NCI-H1436 (cell line): ENCODE results near the gene UBD.

Source experiments
- DNase-seq: peaks from one replicate; lab custom pipeline; 2025; lab: John Stamatoyannopoulos, UW

UBD gene

DNA sequence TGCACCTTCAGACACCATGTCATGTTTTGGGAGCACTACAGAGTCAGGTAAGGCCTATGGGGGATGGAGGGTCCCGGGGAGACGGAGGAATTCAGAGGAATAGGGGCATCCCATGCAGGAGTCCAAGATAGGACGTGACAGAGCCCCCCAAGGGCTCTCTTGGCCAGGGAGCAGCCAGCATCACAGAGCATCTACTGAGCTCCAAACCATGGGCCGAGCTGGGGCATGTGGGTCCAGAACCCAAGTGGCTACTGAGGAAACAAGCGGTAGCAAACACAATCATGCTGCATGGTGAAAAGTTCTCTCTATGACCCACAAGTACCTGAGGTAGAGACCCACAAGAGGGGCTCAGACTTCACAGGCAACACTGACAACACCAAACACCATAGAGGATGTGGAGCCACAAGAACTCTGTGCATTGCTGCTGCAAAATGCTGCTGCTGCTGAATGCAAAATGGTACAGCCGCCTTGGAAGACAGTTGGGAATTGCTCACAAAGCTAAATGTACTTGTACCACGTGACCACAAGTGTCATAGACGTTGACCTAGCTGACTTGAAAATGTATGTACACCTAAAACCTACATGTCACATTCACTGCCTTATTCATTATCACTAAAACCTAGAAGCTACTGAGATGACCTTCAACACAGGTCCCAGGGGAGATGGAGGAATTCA is 38.4 kb downstream of the UBD start:
- no peak for DNase-seq

DNA sequence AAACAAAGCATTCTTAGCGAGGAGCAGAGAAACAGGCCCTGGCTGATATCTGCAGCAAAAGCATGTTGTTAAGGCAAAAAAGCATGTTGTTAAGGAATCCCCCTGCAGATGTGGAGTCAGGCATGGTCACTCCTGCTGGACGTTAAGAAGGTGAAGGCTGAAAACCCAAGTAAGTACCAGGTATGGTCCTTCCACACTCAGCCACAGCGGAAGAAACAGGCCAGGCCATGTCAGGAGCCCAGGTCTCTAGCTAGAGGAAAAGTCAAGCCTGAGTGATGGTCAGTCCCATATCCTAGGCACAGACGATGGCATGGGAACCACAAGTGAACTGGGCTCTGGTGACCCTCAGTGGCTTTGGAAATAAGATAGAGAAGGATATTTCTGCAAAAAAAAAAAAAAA is 39.3 kb downstream of the UBD start:
- DNase-seq = no peak

DNA sequence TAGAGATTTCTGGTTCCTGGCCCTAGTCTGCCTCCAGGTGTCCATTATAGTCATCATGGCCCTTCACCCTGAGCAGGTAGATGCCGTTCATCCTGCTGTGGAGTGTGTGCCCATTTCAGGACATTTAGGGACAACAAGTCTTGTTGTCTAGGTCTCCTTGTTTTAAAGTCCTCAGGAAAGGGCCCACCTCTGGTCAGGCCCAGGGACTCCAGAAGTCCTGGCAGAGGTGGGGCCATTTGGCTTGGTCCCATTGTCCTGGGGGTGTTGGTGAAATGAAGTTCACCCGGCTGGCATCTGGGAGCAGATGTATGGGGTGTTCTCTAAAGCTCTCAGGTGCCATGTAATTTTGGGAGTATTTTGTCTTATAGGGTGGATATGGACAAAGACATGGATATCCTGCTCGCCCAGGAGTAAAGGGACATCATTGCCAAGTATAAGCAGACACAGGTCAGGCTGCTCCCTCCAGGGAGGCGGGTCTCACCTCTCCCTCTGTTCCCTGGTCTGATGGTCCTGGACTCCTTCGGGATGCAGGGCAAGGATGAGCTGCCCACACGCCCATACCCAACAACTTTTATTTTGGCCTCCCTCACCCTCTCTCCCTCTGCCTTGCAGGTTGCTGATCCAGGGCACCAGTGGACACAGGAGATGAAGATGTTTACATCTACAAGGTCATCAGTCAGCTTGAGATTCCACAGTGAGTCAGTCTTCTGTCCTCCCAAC is 40.1 kb downstream of the UBD start:
- no peak for DNase-seq

DNA sequence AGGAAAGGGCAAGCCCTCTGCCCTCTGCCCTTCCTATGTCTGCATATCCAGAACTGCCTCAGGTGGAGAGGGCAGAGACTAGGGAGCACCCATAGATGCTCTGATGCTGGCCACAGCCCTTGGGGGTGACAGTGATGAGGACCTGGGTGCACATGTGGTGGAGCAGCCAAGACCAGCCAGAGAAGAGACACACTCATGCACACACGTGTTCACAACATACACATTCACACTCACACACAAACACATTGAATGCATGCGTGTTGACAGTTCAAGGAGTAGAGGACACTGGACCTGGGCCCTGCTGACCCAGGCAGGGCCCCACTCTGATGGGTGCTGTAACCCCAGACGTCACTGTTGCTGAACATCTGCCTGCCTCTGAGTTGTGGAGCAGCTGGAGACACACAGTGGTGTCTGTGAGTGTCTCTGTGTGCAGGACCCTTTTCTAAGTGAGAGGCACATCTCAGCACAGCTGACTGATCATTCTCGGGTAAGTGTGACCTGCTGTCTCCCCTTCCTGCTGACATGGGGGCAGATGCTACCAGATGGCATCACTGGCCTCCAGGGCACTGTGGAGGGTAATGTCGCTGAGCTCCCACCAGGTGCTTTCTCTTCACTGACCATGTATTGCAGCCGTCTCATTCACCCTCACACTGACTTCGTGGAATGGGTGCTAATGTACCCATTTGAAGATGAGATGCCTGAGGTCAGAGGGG is 41.6 kb downstream of the UBD start:
- no peak for DNase-seq

DNA sequence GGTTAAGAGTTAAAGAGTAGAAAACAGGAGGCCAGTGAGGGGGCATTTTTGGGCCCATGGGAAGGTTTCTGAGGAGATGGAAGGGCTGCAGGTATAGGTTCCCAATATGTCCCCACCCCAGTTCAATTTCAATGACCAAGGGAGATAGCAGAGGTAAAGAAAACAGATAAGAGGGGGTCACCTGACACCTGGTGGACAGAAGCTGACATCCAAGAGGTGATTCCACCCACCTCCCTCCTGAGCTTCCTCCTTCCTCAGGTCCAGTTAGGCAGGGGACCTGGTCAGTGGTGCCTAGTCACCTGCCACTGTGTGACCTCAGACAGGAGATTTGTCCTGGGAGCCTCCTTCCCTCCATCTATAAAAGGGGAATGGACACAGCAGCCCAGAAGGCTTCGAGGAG is 42.3 kb downstream of the UBD start:
- DNase-seq = no peak

DNA sequence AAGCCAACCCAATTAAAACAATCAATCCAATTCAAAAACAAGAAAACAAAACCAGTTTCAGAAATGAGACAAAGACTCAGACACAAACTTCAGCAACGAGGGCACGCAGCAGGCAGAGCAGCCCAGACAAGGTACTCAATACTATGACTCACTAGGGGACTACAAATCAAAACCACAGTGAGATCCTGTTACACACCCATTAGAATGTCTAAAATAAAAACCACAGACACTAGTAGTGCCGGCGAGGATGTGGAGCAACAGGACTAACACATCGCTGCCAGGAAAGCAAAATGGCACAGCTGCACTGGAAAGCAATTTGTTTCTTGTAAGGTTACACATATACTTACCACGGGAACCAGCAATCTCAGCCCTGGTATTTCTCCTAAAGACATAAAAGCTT is 43.4 kb downstream of the UBD start:
- no peak for DNase-seq

- no peak for DNase-seq
Observed at GRCh38 chr6:29510746-29511300, 48.7 kb downstream of the UBD start.

DNA sequence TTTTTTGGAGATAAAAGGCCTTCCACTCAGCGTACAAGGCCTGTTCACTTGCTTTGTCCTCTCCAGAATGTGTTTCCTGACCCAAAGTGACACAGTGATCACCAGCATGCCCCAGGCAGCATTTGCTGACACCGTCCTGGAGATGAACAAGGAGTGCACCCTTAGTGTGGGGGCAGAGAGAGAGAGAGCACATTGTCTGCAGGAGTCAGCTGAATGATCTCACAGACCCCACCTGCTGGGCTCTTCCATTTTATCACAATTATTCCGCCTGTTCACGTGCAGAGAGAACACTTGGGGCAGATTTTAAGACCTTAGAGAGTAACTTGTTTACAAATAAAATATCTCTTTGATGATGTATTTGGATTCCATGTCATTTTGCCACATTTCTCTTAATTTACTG is 49.3 kb downstream of the UBD start:
- no peak for DNase-seq

DNA sequence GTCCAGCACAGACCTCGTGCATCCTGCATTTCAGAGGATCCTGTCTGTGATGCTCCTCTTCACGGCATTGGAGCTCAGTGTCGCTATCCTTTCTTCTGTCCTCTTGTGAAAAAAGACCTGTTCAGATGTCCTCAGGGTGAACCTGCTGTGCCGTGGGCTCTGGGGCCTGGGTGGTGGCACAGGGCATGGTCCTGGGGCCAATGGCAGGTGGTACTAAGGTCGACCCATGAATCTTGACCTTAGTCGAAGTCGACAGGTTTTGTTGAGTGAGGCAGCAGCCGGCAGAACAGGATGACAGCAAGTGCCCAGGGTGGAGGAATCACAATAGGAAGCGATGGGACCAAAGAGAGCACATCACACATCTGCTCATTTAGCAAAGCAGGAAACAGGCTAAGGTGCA is 49.8 kb downstream of the UBD start:
- DNase-seq = no peak

DNA sequence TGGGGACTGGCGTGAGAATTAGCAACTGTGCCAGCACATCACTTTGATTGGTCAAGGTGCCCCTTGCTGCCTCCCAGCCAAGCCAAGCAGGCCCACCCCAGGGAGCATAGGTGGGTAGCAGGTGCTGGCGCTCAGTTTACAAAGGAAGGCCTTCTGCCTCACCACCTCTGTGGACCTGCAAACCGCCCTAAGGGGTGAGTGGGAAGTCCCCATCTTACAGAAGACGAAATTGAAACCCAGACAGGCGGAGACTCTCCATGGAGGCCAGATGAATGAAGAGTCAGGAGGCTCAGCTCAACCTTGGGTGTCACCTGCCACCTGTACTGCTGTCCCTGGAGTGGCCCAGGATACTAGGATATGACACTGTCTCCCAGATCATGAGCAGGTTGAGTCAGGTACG is 50.3 kb downstream of the UBD start:
- DNase-seq = no peak

GRCh38 chr6:29507319-29507718 is 52.2 kb downstream of the UBD start:
- no peak for DNase-seq

- no peak for DNase-seq
Observed at GRCh38 chr6:29506446-29507067, 53.0 kb downstream of the UBD start.

GRCh38 chr6:29505808-29506207 is 53.7 kb downstream of the UBD start:
- no peak for DNase-seq
